HG02763 (cell line): Measurements from ENCODE around the gene CREG2.
"Not testable (repeated sequence)": the region's sequence is repeated elsewhere in the genome, so short reads cannot be mapped to it uniquely, and the experiment has no call there.

Experiments
- ATAC-seq: cut with Tn5 transposase; IDR thresholded peaks from one replicate; pipeline ENCODE4 v1.9.1; 2021; ENCODE audit warnings: mild to moderate bottlenecking, moderate library complexity; ENCODE audit not compliant: unreplicated experiment

The CREG2 gene

GRCh38 chr2:101349893-101350662, 37.2 kb downstream of the CREG2 start:
- ATAC-seq, result no peak

- no peak for ATAC-seq
Observed at GRCh38 chr2:101348883-101349282, 38.4 kb downstream of the CREG2 start.

GRCh38 chr2:101346909-101347308, 40.4 kb downstream of the CREG2 start:
- ATAC-seq, result no peak

GRCh38 chr2:101344137-101344536, 43.2 kb downstream of the CREG2 start:
- ATAC-seq, result no peak

GRCh38 chr2:101342625-101343008, 44.7 kb downstream of the CREG2 start:
- no peak for ATAC-seq

GRCh38 chr2:101341901-101342624, 45.2 kb downstream of the CREG2 start:
- no peak for ATAC-seq

- ATAC-seq, result no peak
Observed at GRCh38 chr2:101341421-101341820, 45.9 kb downstream of the CREG2 start.

- no peak for ATAC-seq
Observed at GRCh38 chr2:101340141-101340551, 47.2 kb downstream of the CREG2 start.

GRCh38 chr2:101339266-101339880, 47.9 kb downstream of the CREG2 start:
- no peak for ATAC-seq

- no peak for ATAC-seq
Observed at GRCh38 chr2:101337877-101338276, 49.4 kb downstream of the CREG2 start.

- no peak for ATAC-seq
Observed at GRCh38 chr2:101332885-101333766, 54.2 kb downstream of the CREG2 start.

- ATAC-seq, result no peak
Observed at GRCh38 chr2:101331202-101331601, 56.1 kb downstream of the CREG2 start.

GRCh38 chr2:101330253-101330933, 56.9 kb downstream of the CREG2 start:
- ATAC-seq, result no peak

- no peak for ATAC-seq
Observed at GRCh38 chr2:101329026-101329425, 58.3 kb downstream of the CREG2 start.

GRCh38 chr2:101328474-101329007, 58.8 kb downstream of the CREG2 start:
- ATAC-seq, result no peak

GRCh38 chr2:101327863-101328394, 59.4 kb downstream of the CREG2 start:
- ATAC-seq, result no peak

- no peak for ATAC-seq
Observed at GRCh38 chr2:101325425-101325824, 61.9 kb downstream of the CREG2 start.

- not testable (repeated sequence) for ATAC-seq
Observed at GRCh38 chr2:101316568-101316967, 70.7 kb downstream of the CREG2 start.

- no peak for ATAC-seq
Observed at GRCh38 chr2:101311696-101312017, 75.6 kb downstream of the CREG2 start.
